ENCODE measurements around the gene TREML1. TPM values are rescaled to one million over a fixed set of nuclear protein-coding genes. Genes with fewer than 3 reads are reported as not detected.

TREML1 gene
- total and polyA plus RNA-seq, 9 of the 15 experiments (the other 6 are each of a cell fraction or from before 2014, with no cell fraction given) = not detected

DNA sequence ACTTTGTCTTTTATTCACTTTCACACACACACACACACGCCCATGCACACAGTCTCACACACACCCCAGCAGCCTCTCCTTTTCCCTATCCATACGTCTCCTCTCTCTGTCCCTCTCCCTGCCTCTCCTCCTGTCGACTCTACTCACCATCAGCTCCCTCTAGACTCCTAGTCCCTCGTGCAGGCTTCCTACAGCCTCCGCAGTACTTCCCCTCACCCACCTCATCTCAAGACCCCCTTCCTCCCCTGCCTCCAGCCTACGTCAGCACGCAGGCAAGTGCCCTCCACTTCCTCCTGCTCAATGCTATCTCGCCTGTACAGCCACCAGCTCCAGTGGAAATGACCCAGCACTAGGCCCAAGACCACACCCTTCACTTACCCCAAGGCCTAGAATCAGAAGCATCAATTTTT lies 47.6 kb upstream of the TREML1 start (continued):
- TF ChIP-seq AFF4 (CRISPR knock-in tag; IDR thresholded peaks at IDR 0.05) (no peak), ZNF589 (CRISPR knock-in tag; IDR thresholded peaks at IDR 0.05; ENCODE audit: low read depth) (0 out of 2 replicates have a peak, but pooled peaks have one; percentile 29), CCNT2 (IDR thresholded peaks at IDR 0.05; ENCODE audit: borderline replicate concordance, extremely low read depth, insufficient read length, low read depth, low read length) (no peak), MTA2 (IDR thresholded peaks at IDR 0.05; ENCODE audit: low read depth) (peak; percentile 49), EP300 (IDR thresholded peaks at IDR 0.05; ENCODE audit: low read length) (peak; percentile 65; the same call in 1 of the 2 replicates), HNRNPL (IDR thresholded peaks at IDR 0.05; ENCODE audit: low read depth, low read length) (no peak), MAFK (IDR thresholded peaks at IDR 0.05; ENCODE audit: low read length) (peak; percentile 33; the same call in 1 of the 2 replicates), HEY1 (CRISPR knock-in tag; IDR thresholded peaks at IDR 0.05; ENCODE audit: borderline replicate concordance) (no peak), L3MBTL2 (IDR thresholded peaks at IDR 0.05) (peak; percentile 35; the same call in 1 of the 2 replicates), CREB1 (IDR thresholded peaks at IDR 0.05) (peak; percentile 61; the same call in 1 of the 2 replicates), CREB1 (CRISPR knock-in tag; IDR thresholded peaks at IDR 0.05) (no peak; the same call in 1 of the 2 replicates), ZC3H11A (IDR thresholded peaks at IDR 0.05; ENCODE audit: low read depth, low read length) (no peak), IRF9 (tag; IDR thresholded peaks at IDR 0.05) (no peak), SMARCA4 (IDR thresholded peaks at IDR 0.05) (peak; percentile 86), ZBTB8A (IDR thresholded peaks at IDR 0.05; ENCODE audit: partially characterized antibody) (no peak), RCOR1 (IDR thresholded peaks at IDR 0.05; ENCODE audit: borderline replicate concordance in 1 of 2, low read depth in 2 of 2, low read length in 2 of 2) (peak in 1 of 2 experiments; percentile 71; a peak in 1 of 4 replicates)
- TF ChIP-seq, protein P1, sequence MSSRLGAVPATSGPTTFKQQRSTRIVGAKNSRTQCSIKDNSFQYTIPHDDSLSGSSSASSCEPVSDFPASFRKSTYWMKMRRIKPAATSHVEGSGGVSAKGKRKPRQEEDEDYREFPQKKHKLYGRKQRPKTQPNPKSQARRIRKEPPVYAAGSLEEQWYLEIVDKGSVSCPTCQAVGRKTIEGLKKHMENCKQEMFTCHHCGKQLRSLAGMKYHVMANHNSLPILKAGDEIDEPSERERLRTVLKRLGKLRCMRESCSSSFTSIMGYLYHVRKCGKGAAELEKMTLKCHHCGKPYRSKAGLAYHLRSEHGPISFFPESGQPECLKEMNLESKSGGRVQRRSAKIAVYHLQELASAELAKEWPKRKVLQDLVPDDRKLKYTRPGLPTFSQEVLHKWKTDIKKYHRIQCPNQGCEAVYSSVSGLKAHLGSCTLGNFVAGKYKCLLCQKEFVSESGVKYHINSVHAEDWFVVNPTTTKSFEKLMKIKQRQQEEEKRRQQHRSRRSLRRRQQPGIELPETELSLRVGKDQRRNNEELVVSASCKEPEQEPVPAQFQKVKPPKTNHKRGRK (tag; IDR thresholded peaks at IDR 0.05) = no peak
- TF ChIP-seq, protein P2, sequence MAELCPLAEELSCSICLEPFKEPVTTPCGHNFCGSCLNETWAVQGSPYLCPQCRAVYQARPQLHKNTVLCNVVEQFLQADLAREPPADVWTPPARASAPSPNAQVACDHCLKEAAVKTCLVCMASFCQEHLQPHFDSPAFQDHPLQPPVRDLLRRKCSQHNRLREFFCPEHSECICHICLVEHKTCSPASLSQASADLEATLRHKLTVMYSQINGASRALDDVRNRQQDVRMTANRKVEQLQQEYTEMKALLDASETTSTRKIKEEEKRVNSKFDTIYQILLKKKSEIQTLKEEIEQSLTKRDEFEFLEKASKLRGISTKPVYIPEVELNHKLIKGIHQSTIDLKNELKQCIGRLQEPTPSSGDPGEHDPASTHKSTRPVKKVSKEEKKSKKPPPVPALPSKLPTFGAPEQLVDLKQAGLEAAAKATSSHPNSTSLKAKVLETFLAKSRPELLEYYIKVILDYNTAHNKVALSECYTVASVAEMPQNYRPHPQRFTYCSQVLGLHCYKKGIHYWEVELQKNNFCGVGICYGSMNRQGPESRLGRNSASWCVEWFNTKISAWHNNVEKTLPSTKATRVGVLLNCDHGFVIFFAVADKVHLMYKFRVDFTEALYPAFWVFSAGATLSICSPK (IDR thresholded peaks at IDR 0.05; ENCODE audit: borderline replicate concordance) = no peak

Data from K562 (cell line).